K562 (cell line): Measurements from ENCODE around the gene BMP6. TPM values are rescaled to one million over a fixed set of nuclear protein-coding genes. Genes with fewer than 3 reads are reported as not detected.

ENCODE experiments used
- CHD2 ChIP-seq: IDR thresholded peaks from 2 replicates; pipeline ENCODE4 v1.6.1; 2011; ENCODE audit warnings: low read depth, low read length
- EP400 ChIP-seq: fragments of 450-650 bp; IDR thresholded peaks from 2 replicates; pipeline ENCODE4 v1.6.1; 2017; ENCODE audit warnings: antibody characterized with exemption, mild to moderate bottlenecking, moderate library complexity
- ETV5 ChIP-seq: sonication (generic); formaldehyde crosslinking; IDR thresholded peaks from 2 replicates; pipeline ENCODE4 v1.4.0; 2020; ENCODE audit warnings: low read depth, mild to moderate bottlenecking, missing genetic modification reagents
- GATA2 ChIP-seq: sonication (generic); formaldehyde crosslinking; IDR thresholded peaks from 2 replicates; pipeline ENCODE4 v1.4.0; 2020; ENCODE audit warnings: mild to moderate bottlenecking, missing genetic modification reagents
- GTF2E2 ChIP-seq: fragments of 200-800 bp; sonication (Bioruptor generic); IDR thresholded peaks from 2 replicates; pipeline ENCODE4 v1.6.1; 2016; ENCODE audit warnings: missing genetic modification characterization, missing compliant biosample characterization
- HDAC3 ChIP-seq: fragments of 450-650 bp; IDR thresholded peaks from 2 replicates; pipeline ENCODE4 v1.6.1; 2018; ENCODE audit warnings: borderline replicate concordance, mild to moderate bottlenecking, moderate library complexity; ENCODE audit not compliant: partially characterized antibody
- MEF2A ChIP-seq: IDR thresholded peaks from 2 replicates; pipeline ENCODE4 v1.6.1; 2011; ENCODE audit warnings: low read depth, mild to moderate bottlenecking, low read length, moderate library complexity; ENCODE audit not compliant: control insufficient read depth
- ZEB2 ChIP-seq: fragments of 450-650 bp; IDR thresholded peaks from 2 replicates; pipeline ENCODE4 v1.6.1; 2016
- ZFP30 ChIP-seq: fragments of 250-450 bp; sonication (Bioruptor Pico); IDR thresholded peaks from 2 replicates; pipeline ENCODE4 v1.8.0; 2022; ENCODE audit warnings: moderate library complexity, mild to moderate bottlenecking, inconsistent platforms, borderline replicate concordance
- ZFX ChIP-seq: sonication (generic); formaldehyde crosslinking; IDR thresholded peaks from 2 replicates; pipeline ENCODE4 v1.8.0; 2022; ENCODE audit warnings: mild to moderate bottlenecking, missing genetic modification reagents, moderate library complexity
- ZNF24 ChIP-seq: fragments of 450-650 bp; IDR thresholded peaks from 2 replicates; pipeline ENCODE4 v1.6.1; 2016
- polyA plus RNA-seq, 8 experiments: library from polyadenylated mRNA; depleted of rRNA in 4 of 8; stranded (reverse) in 5 of 8; unstranded in 3 of 8; fragments of >200 nt; fragmentation: Nextera tagmentation in 2 of 8; fragmentation: Illumina TruSeq in 1 of 8; extraction: Ambion mirVana in 2 of 8; extraction: Trizol in 1 of 8; gene quantifications; 2 replicates each; pipeline versions ENCODE4 v1.2.1 to v1.2.3, GENCODE V29; 2011 to 2014; ENCODE audit warnings: inconsistent platforms in 1 of 8, missing spikeins in 1 of 8
- total RNA-seq, 7 experiments: library from RNA; depleted of rRNA in 6 of 7; stranded (reverse); fragments of >200 nt in 6 of 7; fragmentation: Illumina TruSeq in 2 of 7; extraction: Trizol in 2 of 7; gene quantifications; 2 replicates each; pipeline versions ENCODE4 v1.2.1 to v1.2.3, GENCODE V29; 2011 to 2021; ENCODE audit warnings: low replicate concordance in 1 of 7
- TF ChIP-seq, protein P1 (sequence below): fragments of 200-600 bp; sonication (generic); IDR thresholded peaks from one replicate; pipeline ENCODE4 v1.6.1; 2012; ENCODE audit warnings: mild to moderate bottlenecking, low read depth, low read length, inconsistent platforms
- TF ChIP-seq, protein P2 (sequence below): IDR thresholded peaks from 2 replicates; pipeline ENCODE4 v1.6.1; 2016; ENCODE audit warnings: missing genetic modification characterization, missing compliant biosample characterization
- TF ChIP-seq, protein P3 (sequence below): fragments of 200-800 bp; sonication (Bioruptor generic); IDR thresholded peaks from 2 replicates; pipeline ENCODE4 v1.6.1; 2017; ENCODE audit warnings: missing genetic modification characterization, missing compliant biosample characterization

The BMP6 gene
- total and polyA plus RNA-seq, 9 of the 15 experiments (the other 6 are each of a cell fraction or from before 2014, with no cell fraction given) = 0.01 to 0.13 (median 0.06) TPM; not detected in 3

DNA sequence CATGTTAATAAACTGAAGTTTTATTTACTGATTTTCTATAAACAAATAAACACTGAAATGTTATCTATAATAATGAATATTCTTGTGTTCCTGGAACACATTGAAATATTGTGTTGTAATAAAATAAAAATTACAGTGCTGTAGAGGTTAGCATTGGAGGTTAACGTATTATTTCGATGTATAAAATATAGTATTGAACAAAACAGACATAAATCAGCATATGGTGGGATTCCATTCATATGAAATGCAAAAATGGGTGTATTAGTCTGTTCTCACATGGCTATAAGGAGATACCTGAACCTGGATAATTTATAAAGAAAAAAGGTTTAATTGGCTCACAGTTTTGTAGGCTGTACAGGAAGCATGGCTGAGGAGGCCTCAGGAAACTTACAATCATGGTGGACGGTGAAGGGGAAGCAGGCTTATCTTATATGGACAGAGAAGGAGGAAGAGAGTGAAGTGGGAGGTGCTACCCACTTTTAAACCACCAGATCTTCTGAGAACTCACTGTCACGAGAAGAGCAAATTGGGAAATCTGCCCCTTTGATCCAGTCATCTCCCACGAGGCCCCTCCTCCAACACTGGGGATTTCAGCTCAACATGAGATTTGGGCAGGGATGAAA lies 24.6 kb upstream of the BMP6 start (continued):
- TF ChIP-seq CHD2 (no peak), HDAC3 (no peak), EP400 (no peak; the same call in 1 of the 2 replicates), ZFP30 (CRISPR knock-in tag) (no peak), GTF2E2 (tag) (peak; percentile 52; the same call in 1 of the 2 replicates), MEF2A (no peak), ZEB2 (no peak), GATA2 (CRISPR knock-in tag) (peak; percentile 20; the same call in 1 of the 2 replicates), ZNF24 (no peak), ZFX (no peak), ETV5 (CRISPR knock-in tag) (no peak)
- TF ChIP-seq, protein P1, sequence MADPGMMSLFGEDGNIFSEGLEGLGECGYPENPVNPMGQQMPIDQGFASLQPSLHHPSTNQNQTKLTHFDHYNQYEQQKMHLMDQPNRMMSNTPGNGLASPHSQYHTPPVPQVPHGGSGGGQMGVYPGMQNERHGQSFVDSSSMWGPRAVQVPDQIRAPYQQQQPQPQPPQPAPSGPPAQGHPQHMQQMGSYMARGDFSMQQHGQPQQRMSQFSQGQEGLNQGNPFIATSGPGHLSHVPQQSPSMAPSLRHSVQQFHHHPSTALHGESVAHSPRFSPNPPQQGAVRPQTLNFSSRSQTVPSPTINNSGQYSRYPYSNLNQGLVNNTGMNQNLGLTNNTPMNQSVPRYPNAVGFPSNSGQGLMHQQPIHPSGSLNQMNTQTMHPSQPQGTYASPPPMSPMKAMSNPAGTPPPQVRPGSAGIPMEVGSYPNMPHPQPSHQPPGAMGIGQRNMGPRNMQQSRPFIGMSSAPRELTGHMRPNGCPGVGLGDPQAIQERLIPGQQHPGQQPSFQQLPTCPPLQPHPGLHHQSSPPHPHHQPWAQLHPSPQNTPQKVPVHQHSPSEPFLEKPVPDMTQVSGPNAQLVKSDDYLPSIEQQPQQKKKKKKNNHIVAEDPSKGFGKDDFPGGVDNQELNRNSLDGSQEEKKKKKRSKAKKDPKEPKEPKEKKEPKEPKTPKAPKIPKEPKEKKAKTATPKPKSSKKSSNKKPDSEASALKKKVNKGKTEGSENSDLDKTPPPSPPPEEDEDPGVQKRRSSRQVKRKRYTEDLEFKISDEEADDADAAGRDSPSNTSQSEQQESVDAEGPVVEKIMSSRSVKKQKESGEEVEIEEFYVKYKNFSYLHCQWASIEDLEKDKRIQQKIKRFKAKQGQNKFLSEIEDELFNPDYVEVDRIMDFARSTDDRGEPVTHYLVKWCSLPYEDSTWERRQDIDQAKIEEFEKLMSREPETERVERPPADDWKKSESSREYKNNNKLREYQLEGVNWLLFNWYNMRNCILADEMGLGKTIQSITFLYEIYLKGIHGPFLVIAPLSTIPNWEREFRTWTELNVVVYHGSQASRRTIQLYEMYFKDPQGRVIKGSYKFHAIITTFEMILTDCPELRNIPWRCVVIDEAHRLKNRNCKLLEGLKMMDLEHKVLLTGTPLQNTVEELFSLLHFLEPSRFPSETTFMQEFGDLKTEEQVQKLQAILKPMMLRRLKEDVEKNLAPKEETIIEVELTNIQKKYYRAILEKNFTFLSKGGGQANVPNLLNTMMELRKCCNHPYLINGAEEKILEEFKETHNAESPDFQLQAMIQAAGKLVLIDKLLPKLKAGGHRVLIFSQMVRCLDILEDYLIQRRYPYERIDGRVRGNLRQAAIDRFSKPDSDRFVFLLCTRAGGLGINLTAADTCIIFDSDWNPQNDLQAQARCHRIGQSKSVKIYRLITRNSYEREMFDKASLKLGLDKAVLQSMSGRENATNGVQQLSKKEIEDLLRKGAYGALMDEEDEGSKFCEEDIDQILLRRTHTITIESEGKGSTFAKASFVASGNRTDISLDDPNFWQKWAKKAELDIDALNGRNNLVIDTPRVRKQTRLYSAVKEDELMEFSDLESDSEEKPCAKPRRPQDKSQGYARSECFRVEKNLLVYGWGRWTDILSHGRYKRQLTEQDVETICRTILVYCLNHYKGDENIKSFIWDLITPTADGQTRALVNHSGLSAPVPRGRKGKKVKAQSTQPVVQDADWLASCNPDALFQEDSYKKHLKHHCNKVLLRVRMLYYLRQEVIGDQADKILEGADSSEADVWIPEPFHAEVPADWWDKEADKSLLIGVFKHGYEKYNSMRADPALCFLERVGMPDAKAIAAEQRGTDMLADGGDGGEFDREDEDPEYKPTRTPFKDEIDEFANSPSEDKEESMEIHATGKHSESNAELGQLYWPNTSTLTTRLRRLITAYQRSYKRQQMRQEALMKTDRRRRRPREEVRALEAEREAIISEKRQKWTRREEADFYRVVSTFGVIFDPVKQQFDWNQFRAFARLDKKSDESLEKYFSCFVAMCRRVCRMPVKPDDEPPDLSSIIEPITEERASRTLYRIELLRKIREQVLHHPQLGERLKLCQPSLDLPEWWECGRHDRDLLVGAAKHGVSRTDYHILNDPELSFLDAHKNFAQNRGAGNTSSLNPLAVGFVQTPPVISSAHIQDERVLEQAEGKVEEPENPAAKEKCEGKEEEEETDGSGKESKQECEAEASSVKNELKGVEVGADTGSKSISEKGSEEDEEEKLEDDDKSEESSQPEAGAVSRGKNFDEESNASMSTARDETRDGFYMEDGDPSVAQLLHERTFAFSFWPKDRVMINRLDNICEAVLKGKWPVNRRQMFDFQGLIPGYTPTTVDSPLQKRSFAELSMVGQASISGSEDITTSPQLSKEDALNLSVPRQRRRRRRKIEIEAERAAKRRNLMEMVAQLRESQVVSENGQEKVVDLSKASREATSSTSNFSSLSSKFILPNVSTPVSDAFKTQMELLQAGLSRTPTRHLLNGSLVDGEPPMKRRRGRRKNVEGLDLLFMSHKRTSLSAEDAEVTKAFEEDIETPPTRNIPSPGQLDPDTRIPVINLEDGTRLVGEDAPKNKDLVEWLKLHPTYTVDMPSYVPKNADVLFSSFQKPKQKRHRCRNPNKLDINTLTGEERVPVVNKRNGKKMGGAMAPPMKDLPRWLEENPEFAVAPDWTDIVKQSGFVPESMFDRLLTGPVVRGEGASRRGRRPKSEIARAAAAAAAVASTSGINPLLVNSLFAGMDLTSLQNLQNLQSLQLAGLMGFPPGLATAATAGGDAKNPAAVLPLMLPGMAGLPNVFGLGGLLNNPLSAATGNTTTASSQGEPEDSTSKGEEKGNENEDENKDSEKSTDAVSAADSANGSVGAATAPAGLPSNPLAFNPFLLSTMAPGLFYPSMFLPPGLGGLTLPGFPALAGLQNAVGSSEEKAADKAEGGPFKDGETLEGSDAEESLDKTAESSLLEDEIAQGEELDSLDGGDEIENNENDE = no peak
- TF ChIP-seq, protein P2, sequence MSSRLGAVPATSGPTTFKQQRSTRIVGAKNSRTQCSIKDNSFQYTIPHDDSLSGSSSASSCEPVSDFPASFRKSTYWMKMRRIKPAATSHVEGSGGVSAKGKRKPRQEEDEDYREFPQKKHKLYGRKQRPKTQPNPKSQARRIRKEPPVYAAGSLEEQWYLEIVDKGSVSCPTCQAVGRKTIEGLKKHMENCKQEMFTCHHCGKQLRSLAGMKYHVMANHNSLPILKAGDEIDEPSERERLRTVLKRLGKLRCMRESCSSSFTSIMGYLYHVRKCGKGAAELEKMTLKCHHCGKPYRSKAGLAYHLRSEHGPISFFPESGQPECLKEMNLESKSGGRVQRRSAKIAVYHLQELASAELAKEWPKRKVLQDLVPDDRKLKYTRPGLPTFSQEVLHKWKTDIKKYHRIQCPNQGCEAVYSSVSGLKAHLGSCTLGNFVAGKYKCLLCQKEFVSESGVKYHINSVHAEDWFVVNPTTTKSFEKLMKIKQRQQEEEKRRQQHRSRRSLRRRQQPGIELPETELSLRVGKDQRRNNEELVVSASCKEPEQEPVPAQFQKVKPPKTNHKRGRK (tag) = no peak
- TF ChIP-seq, protein P3, sequence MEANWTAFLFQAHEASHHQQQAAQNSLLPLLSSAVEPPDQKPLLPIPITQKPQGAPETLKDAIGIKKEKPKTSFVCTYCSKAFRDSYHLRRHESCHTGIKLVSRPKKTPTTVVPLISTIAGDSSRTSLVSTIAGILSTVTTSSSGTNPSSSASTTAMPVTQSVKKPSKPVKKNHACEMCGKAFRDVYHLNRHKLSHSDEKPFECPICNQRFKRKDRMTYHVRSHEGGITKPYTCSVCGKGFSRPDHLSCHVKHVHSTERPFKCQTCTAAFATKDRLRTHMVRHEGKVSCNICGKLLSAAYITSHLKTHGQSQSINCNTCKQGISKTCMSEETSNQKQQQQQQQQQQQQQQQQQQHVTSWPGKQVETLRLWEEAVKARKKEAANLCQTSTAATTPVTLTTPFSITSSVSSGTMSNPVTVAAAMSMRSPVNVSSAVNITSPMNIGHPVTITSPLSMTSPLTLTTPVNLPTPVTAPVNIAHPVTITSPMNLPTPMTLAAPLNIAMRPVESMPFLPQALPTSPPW (CRISPR knock-in tag) = peak; percentile 50
